Fibroblast of mammary gland (primary cell): ENCODE results near the gene SRP14.

Source experiments
- DNase-seq: peaks from one replicate; pipeline ENCODE4 v3.0.0-alpha.2; 2010; ENCODE audit warnings: low read depth
- H3K4me3 ChIP-seq: 2 replicates; pipeline ENCODE4 v1.5.1; 2011; ENCODE audit warnings: low read depth, mild to moderate bottlenecking, low read length, moderate library complexity; ENCODE audit not compliant: control insufficient read depth
- TF ChIP-seq, protein P1 (sequence below): conservative IDR thresholded peaks from 2 replicates; pipeline ENCODE4 v1.5.1; 2011; ENCODE audit warnings: low read depth, low read length, inconsistent platforms; ENCODE audit not compliant: control insufficient read depth, insufficient read depth

SRP14 gene

DNA sequence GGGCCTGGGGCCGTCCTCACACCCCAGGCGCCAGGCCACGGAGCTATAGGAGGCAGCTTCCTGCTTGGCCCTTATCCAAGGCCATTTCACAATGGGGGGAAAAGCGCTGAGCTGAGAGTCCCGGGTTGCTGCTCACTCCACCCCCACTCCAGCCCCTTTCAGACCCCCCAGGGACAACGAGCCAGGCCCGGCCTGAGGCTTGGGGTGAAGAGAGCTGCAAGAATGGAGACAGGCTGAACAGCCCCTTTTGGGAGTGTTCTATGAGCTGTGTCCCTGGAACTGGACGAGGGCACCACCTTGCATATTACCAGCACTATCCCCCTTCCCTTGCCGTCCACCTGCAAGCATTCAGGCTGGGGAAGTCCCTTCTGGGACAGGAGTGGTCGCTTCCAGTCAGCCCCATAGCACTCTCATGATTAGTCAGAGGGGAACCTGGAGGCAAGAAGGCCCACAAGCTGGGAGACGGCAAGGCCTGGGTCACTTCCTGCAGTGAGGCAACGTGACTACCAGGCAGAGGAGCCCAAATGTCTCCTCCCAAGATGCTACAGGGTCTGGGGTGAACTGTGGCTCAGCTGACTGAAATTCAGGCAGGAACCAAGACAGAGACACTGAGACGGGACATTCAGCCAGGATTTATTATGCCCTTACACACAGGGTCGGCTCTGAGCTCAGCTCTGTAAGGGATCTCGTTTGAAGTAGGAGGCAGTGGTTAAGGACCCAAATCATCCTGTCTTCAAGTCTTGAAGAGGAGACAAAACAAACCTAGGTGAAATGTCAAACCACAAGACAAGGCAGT lies 8.6 kb upstream of the SRP14 start:
- TF ChIP-seq, protein P1, sequence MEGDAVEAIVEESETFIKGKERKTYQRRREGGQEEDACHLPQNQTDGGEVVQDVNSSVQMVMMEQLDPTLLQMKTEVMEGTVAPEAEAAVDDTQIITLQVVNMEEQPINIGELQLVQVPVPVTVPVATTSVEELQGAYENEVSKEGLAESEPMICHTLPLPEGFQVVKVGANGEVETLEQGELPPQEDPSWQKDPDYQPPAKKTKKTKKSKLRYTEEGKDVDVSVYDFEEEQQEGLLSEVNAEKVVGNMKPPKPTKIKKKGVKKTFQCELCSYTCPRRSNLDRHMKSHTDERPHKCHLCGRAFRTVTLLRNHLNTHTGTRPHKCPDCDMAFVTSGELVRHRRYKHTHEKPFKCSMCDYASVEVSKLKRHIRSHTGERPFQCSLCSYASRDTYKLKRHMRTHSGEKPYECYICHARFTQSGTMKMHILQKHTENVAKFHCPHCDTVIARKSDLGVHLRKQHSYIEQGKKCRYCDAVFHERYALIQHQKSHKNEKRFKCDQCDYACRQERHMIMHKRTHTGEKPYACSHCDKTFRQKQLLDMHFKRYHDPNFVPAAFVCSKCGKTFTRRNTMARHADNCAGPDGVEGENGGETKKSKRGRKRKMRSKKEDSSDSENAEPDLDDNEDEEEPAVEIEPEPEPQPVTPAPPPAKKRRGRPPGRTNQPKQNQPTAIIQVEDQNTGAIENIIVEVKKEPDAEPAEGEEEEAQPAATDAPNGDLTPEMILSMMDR, result no peak
- DNase-seq, result peak; percentile 84
- no peak overlapping the region for H3K4me3 ChIP-seq

GRCh38 chr15:40046721-40047414 lies 7.9 kb upstream of the SRP14 start:
- H3K4me3 ChIP-seq, result no peak overlapping the region
- DNase-seq, result peak; percentile 88
- TF ChIP-seq, protein P1, result no peak

- no peak overlapping the region for H3K4me3 ChIP-seq
- TF ChIP-seq, protein P1, result no peak
- no peak for DNase-seq
Observed at GRCh38 chr15:40045572-40046217, 6.7 kb upstream of the SRP14 start.

- TF ChIP-seq, protein P1, result peak; percentile 85
- peak overlapping the region; percentile 30 for H3K4me3 ChIP-seq
Observed at GRCh38 chr15:40044717-40045571, 6.0 kb upstream of the SRP14 start.

DNA sequence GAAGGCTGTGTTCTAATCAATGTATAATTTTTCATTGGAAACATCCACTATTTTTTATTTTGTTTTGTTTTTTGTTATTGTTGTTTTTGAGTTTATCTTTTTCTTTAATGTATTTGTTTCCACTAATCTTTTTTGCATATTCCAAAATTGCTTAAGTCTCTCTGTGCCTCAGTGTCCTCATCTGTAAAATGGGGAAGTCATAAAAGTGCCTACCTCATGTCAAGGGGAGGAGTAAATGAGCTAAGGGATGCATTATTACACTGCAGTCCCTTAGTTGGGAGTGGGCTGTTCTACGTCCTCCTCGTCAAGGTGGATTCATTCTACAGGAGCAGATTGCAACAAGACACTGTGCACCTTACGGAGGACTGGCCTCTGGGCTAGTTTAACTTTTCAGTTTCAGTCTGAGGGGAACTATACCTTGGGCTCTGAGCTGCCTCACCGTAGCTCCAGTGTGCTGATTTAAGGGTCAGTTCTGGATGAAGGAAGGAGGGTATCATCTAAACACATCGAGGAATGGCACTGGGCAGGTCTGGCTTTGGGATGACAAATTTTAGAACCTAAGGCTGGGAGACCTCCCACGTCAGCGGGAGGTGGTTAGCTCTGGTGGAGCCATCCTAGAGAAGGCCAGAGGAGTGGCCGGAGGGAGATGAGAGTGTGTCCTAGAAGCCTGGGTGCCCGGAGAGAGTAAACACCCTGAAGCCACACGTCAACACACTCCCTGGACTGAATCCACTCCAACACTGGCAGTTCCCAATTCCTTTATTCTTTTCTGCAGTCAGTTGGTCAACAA lies 5.1 kb upstream of the SRP14 start:
- no peak overlapping the region for H3K4me3 ChIP-seq
- DNase-seq, result no peak
- TF ChIP-seq, protein P1, result no peak

More at GRCh38 chr15:40044717-40045571, 6.0 kb upstream of the SRP14 start:
- DNase-seq, result peak; percentile 77

DNA sequence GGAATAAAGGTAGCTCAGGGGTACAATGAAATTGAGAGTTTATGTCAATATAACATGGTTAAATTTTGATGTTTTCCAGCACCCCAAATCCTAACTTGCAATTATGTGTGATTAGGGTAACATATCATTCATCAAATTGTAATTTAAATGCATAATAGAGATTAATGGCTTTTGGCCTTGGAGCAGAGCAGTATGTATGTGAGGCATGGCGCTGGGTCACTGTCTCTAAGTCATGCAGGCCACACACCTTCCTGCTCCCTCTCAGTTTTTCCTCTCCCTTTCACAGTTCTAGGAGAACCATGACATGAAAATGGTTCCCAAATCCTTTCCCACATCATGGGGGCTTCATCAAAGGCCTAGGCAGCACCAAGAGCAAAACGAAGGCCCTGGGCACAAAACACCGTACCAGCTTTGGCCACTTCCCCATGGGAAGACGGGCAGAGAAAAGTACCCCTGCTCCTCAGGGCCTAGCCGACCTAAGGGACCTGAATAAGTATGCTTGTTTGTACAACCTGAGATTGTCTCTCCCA lies 3.9 kb upstream of the SRP14 start:
- TF ChIP-seq, protein P1, result no peak
- DNase-seq, result no peak
- H3K4me3 ChIP-seq, result no peak overlapping the region
